DND-41 (cell line): ENCODE data around the gene TRIP13.

Experiments
- ATAC-seq: fragments of 200-7000 bp; cut with Tn5 transposase; 3 replicates; pipeline ENCODE4 v1.9.1; 2021; ENCODE audit warnings: low read depth; ENCODE audit not compliant: insufficient read depth
- DNase-seq: peaks from one replicate; pipeline ENCODE4 v3.0.0-alpha.2; 2020
- H2AFZ ChIP-seq: 2 replicates; pipeline ENCODE4 v1.6.0; 2012; ENCODE audit warnings: low read depth, low read length
- H3K27ac ChIP-seq: 2 replicates; pipeline ENCODE4 v1.5.1; 2012; ENCODE audit warnings: low read length, inconsistent platforms
- H3K27me3 ChIP-seq: fragments of 200-600 bp; sonication (generic); 2 replicates; pipeline ENCODE4 v1.6.0; 2012; ENCODE audit warnings: low read length, mild to moderate bottlenecking, inconsistent platforms; ENCODE audit not compliant: insufficient read depth, poor library complexity
- H3K36me3 ChIP-seq: 2 replicates; pipeline ENCODE4 v1.5.1; 2012; ENCODE audit warnings: low read length, inconsistent platforms; ENCODE audit not compliant: insufficient read depth
- H3K4me1 ChIP-seq: 2 replicates; pipeline ENCODE4 v1.5.1; 2012; ENCODE audit warnings: mild to moderate bottlenecking, low read length; ENCODE audit not compliant: insufficient read depth
- H3K4me2 ChIP-seq: 2 replicates; pipeline ENCODE4 v1.6.0; 2012; ENCODE audit warnings: mild to moderate bottlenecking, moderate library complexity, low read length, inconsistent platforms; ENCODE audit not compliant: insufficient read depth
- H3K4me3 ChIP-seq, 2 experiments: fragments of 200-600 bp in 1 of 2; shearing (Covaris generic) in 1 of 2; 2 replicates each; pipeline ENCODE4 v1.5.1; 2012 to 2016; ENCODE audit warnings: inconsistent platforms in 2 of 2, low read length in 2 of 2, mild to moderate bottlenecking in 2 of 2, low read depth in 1 of 2, moderate library complexity in 1 of 2
- H3K79me2 ChIP-seq: 2 replicates; pipeline ENCODE4 v1.6.0; 2012; ENCODE audit warnings: low read length, inconsistent platforms; ENCODE audit not compliant: insufficient read depth
- H3K9ac ChIP-seq: 2 replicates; pipeline ENCODE4 v1.6.0; 2012; ENCODE audit warnings: low read depth, mild to moderate bottlenecking, inconsistent platforms, low read length, moderate library complexity
- H3K9me3 ChIP-seq: 2 replicates; pipeline ENCODE4 v1.5.1; 2012; ENCODE audit warnings: low read length, moderate library complexity, mild to moderate bottlenecking, inconsistent platforms; ENCODE audit not compliant: insufficient read depth, severe bottlenecking
- H4K20me1 ChIP-seq: 2 replicates; pipeline ENCODE4 v1.6.0; 2012; ENCODE audit warnings: low read length; ENCODE audit not compliant: insufficient read depth
- EZH2 ChIP-seq: IDR thresholded peaks from 3 replicates; pipeline ENCODE4 v1.6.1; 2012; ENCODE audit warnings: borderline replicate concordance, low read depth, mild to moderate bottlenecking, moderate library complexity, low read length, inconsistent platforms; ENCODE audit not compliant: severe bottlenecking
- TF ChIP-seq, protein P1 (sequence below): IDR thresholded peaks from 2 replicates; pipeline ENCODE4 v1.5.1; 2012; ENCODE audit warnings: borderline replicate concordance, low read length, moderate library complexity, mild to moderate bottlenecking; ENCODE audit not compliant: poor library complexity, severe bottlenecking; ENCODE audit errors: extremely low read depth

TRIP13 gene

DNA sequence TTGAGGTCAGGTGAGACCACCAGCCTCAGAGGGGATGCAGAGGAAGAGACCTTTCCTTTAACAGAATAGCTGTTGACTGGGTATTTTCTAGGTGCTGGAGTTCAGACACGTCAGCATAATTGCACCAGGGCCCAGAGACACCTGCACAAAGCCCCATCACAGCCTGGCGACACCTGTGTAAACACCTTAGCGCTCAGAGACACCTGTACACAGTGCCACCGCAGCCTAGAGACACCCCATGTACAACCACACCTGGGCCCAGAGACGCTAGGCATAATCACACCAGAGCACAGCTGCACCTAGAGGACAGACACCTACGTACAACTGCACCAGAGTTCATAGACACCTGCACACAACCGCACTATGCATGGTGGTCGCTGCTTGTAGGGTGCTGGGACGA lies 1.0 kb downstream of the TRIP13 start:
- H3K9me3 ChIP-seq: no peaks in the 10 kb centered on the region
- TF ChIP-seq EZH2: no peak
- TF ChIP-seq, protein P1, sequence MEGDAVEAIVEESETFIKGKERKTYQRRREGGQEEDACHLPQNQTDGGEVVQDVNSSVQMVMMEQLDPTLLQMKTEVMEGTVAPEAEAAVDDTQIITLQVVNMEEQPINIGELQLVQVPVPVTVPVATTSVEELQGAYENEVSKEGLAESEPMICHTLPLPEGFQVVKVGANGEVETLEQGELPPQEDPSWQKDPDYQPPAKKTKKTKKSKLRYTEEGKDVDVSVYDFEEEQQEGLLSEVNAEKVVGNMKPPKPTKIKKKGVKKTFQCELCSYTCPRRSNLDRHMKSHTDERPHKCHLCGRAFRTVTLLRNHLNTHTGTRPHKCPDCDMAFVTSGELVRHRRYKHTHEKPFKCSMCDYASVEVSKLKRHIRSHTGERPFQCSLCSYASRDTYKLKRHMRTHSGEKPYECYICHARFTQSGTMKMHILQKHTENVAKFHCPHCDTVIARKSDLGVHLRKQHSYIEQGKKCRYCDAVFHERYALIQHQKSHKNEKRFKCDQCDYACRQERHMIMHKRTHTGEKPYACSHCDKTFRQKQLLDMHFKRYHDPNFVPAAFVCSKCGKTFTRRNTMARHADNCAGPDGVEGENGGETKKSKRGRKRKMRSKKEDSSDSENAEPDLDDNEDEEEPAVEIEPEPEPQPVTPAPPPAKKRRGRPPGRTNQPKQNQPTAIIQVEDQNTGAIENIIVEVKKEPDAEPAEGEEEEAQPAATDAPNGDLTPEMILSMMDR: no peak
- H3K27ac ChIP-seq: peak overlapping the region; percentile 84
- H3K4me3 ChIP-seq: peak overlapping the region; percentile 85 to 91
- H3K9ac ChIP-seq: peak overlapping the region; percentile 92
- peak overlapping the region; percentile 76; the same call in 1 of the 2 replicates for H2AFZ ChIP-seq
- H4K20me1 ChIP-seq: peaks cover 28% of the 10 kb centered on the region
- H3K36me3 ChIP-seq: peaks cover 71% of the 10 kb centered on the region
- H3K4me1 ChIP-seq: peaks cover 49% of the 10 kb centered on the region
- ATAC-seq (no peak), DNase-seq (no peak)
- H3K4me2 ChIP-seq: peak overlapping the region; percentile 99
- peaks cover 78% of the 10 kb centered on the region for H3K79me2 ChIP-seq
- H3K27me3 ChIP-seq: no peaks in the 10 kb centered on the region

DNA sequence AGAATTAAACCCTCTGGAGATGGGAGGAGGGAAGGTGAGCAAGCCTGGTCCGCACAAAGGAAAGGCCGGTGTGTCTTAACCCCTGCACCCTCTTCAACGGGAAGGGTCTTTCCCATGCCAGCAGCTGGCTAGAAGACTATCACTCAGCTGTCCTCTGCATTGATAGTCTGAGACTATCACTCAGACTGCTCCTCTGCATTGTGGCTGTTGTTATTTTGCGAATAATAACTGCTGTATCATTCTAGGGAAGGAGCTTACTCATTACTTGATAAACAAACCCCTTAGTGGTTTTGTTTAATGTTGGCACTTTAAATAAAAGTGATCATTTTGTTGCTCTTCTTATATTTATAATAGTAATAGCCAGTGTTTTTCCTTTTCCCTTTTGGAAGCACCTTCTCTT lies 8.1 kb downstream of the TRIP13 start:
- no peaks in the 10 kb centered on the region for H3K27me3 ChIP-seq
- H3K36me3 ChIP-seq: peaks cover 70% of the 10 kb centered on the region
- TF ChIP-seq, protein P1: no peak
- TF ChIP-seq EZH2: no peak
- H3K9me3 ChIP-seq: no peaks in the 10 kb centered on the region
- no peak overlapping the region for H3K4me3 ChIP-seq
- ATAC-seq (no peak), DNase-seq (no peak)
- H2AFZ ChIP-seq: no peak overlapping the region
- peaks cover 2% of the 10 kb centered on the region for H3K4me1 ChIP-seq
- peaks cover 10% of the 10 kb centered on the region; the same call in 1 of the 2 replicates for H4K20me1 ChIP-seq
- no peak overlapping the region for H3K27ac ChIP-seq
- no peak overlapping the region for H3K9ac ChIP-seq
- no peak overlapping the region for H3K4me2 ChIP-seq
- H3K79me2 ChIP-seq: peaks cover 12% of the 10 kb centered on the region

DNA sequence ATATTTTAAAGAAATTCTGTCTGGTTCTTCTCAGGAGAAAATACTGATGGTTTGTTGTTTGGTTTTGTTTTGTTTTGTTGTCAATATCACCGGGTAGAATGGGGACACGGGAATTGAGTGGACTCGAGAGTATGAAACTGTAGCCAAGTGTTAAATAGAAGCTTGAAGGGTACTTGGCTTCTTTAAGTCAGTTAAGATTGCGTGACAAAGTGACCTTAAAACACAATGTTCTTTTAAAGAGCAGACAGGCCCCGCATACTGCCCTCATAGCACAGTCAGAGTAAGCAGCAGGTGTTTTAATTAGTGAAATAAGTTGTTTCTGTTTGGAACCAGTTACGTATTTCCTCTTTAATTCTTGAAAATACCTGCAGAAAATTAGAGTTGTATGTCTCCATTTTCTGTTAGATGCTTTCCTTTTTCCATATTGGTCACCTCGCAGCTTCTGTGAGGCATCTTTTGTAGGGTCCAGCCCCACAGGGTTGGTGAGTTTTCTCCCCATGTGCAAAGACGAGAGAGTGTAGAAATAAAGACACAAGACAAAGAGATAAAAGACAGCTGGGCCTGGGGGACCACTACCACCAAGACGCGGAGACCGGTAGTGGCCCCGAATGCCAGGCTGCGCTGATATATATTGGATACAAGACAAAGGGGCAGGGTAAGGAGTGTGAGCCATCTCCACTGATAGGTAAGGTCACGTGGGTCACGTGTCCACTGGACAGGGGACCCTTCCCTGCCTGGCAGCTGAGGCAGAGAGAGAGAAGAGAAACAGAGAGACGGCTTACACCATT lies 9.6 kb downstream of the TRIP13 start:
- DNase-seq (no peak), ATAC-seq (no peak)
- no peak overlapping the region for H3K27ac ChIP-seq
- H4K20me1 ChIP-seq: peaks cover 10% of the 10 kb centered on the region; the same call in 1 of the 2 replicates
- TF ChIP-seq, protein P1: no peak
- no peak for TF ChIP-seq EZH2
- H3K9ac ChIP-seq: no peak overlapping the region
- no peaks in the 10 kb centered on the region for H3K4me1 ChIP-seq
- no peaks in the 10 kb centered on the region for H3K79me2 ChIP-seq
- no peak overlapping the region for H2AFZ ChIP-seq
- peaks cover 73% of the 10 kb centered on the region for H3K36me3 ChIP-seq
- H3K4me2 ChIP-seq: no peak overlapping the region
- no peaks in the 10 kb centered on the region for H3K27me3 ChIP-seq
- no peaks in the 10 kb centered on the region for H3K9me3 ChIP-seq
- H3K4me3 ChIP-seq: no peak overlapping the region
